BJ (cell line): ENCODE measurements around the gene MEGF9. TPM values are rescaled to one million over a fixed set of nuclear protein-coding genes. Genes with fewer than 3 reads are reported as not detected.

Experiments
- CTCF ChIA-PET: fragments of 350-600 bp; formaldehyde crosslinking; extraction: SDS; loops from one replicate; lab custom pipeline; 2021; ENCODE audit warnings: antibody characterized with exemption, inconsistent platforms; lab: Yijun Ruan, JAX
- POLR2A ChIA-PET: fragments of 300-600 bp; sonication (Branson Sonifier 250); formaldehyde crosslinking; extraction: SDS; loops from one replicate; lab custom pipeline; 2021; ENCODE audit warnings: antibody characterized with exemption; lab: Charles Lee
- DNase-seq: peaks from one replicate; pipeline ENCODE4 v3.0.0-alpha.2; 2011; ENCODE audit warnings: low read depth
- H3K27me3 ChIP-seq: 2 replicates; pipeline ENCODE4 v1.6.0; 2011; ENCODE audit warnings: low read length; ENCODE audit not compliant: control insufficient read depth, insufficient read depth
- H3K36me3 ChIP-seq: 2 replicates; pipeline ENCODE4 v1.5.1; 2011; ENCODE audit warnings: low read length; ENCODE audit not compliant: control insufficient read depth, insufficient read depth
- H3K4me3 ChIP-seq: 2 replicates; pipeline ENCODE4 v1.5.1; 2011; ENCODE audit warnings: low read depth, mild to moderate bottlenecking, control low read depth, low read length
- polyA plus RNA-seq: library from polyadenylated mRNA; depleted of rRNA; stranded (reverse); fragments of >200 nt; gene quantifications from 2 replicates; pipeline ENCODE4 v1.2.3, GENCODE V29; 2011
- TF ChIP-seq, protein P1 (sequence below): IDR thresholded peaks from 2 replicates; pipeline ENCODE4 v1.5.1; 2011; ENCODE audit warnings: low read depth, mild to moderate bottlenecking, control low read depth, inconsistent platforms, low read length, moderate library complexity; ENCODE audit not compliant: insufficient read depth

The MEGF9 gene
- polyA plus RNA-seq, 1 experiment, result 1.1 TPM

DNA sequence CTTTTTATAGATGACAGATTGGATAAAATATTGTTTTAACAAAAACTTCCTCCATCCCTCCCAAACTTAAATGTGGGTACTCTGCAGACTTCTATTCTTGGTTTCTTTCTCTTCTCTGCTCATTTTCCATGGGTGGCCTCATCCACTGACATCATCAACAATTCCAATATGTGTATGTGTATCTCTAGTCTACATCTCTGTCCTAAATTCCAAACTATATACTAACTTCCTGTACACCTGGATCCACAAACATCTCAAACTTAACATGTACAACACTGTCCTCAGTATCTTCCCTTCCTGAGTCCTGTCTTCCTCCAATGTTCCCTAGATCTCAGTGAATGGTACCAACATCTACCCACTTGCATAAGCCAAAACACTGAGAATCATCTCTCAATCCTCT is 105.8 kb downstream of the MEGF9 start:
- TF ChIP-seq, protein P1, sequence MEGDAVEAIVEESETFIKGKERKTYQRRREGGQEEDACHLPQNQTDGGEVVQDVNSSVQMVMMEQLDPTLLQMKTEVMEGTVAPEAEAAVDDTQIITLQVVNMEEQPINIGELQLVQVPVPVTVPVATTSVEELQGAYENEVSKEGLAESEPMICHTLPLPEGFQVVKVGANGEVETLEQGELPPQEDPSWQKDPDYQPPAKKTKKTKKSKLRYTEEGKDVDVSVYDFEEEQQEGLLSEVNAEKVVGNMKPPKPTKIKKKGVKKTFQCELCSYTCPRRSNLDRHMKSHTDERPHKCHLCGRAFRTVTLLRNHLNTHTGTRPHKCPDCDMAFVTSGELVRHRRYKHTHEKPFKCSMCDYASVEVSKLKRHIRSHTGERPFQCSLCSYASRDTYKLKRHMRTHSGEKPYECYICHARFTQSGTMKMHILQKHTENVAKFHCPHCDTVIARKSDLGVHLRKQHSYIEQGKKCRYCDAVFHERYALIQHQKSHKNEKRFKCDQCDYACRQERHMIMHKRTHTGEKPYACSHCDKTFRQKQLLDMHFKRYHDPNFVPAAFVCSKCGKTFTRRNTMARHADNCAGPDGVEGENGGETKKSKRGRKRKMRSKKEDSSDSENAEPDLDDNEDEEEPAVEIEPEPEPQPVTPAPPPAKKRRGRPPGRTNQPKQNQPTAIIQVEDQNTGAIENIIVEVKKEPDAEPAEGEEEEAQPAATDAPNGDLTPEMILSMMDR, result no peak
- DNase-seq, result no peak
- H3K36me3 ChIP-seq, result no peaks in the 10 kb centered on the region
- ChIA-PET CTCF (interaction anchor here (1.0 kb wide), 1 partner anchor 88 kb away, joined by 4 read pairs; no protein-coding TSS in a partner anchor), POLR2A (no interaction called here)
- H3K4me3 ChIP-seq, result no peak overlapping the region
- no peaks in the 10 kb centered on the region for H3K27me3 ChIP-seq

DNA sequence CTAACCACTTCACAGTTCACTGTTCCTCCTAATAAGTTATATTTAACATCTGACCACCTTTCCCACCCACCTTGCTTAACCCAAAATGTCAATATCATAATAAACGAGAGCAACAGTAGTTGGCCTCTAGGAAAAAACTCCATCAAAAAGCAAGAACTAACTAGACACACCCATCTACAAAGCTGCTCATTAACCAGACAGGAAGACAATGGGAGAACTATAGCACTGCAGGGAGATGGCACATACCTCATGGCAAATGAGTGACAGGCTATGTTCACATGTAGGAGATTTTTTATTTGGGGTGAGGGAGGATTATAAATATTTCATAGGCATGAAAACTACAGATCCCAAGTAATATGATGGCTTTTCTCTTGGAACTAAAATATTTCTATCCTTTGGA is 110.7 kb downstream of the MEGF9 start:
- Histone ChIP-seq H3K27me3 (no peaks in the 10 kb centered on the region), H3K4me3 (no peak overlapping the region), H3K36me3 (no peaks in the 10 kb centered on the region)
- ChIA-PET POLR2A (no interaction called here), CTCF (no interaction called here)
- DNase-seq, result no peak
- TF ChIP-seq, protein P1, result no peak

DNA sequence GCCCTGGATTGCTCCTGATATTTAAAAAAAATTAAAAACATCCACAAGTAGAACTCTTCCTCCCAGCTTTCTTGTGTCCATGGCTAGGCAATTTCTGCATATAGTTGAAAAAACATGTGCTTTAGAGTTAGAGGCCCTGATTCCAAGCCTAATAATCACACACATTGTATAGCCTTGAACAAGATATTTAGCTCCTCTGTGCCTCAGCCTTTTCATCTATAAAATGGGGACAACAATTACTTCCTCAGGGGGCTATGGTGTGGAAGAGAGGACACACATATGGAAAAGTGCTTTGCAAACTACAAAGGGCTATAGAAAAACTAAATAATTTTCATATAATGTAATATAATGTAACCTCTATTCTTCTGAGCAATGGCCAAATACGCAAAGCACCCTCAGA is 111.3 kb downstream of the MEGF9 start:
- no peak for DNase-seq
- no peaks in the 10 kb centered on the region for H3K27me3 ChIP-seq
- no peaks in the 10 kb centered on the region for H3K36me3 ChIP-seq
- POLR2A ChIA-PET, result no interaction called here
- H3K4me3 ChIP-seq, result no peak overlapping the region
- TF ChIP-seq, protein P1, result no peak
- CTCF ChIA-PET, result no interaction called here

DNA sequence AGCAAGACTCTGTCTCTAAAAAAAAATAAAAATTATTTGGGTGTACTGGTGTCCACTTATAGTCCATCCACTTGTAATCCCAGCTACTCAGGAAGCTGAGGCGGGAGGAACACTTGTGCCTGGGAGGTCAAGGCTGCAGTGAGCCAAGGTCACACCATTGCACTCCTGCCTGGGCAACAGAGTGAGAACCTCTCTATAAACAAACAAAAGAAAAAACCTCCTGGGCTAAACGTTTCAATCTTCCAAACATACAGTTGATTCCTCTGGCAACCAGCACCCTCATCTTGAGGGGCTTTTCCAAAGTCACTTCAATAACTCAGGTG is 120.4 kb downstream of the MEGF9 start:
- no peak for DNase-seq
- TF ChIP-seq, protein P1, result no peak
- H3K27me3 ChIP-seq, result no peaks in the 10 kb centered on the region
- POLR2A ChIA-PET, result no interaction called here
- CTCF ChIA-PET, result no interaction called here
- H3K4me3 ChIP-seq, result no peak overlapping the region
- no peaks in the 10 kb centered on the region for H3K36me3 ChIP-seq

DNA sequence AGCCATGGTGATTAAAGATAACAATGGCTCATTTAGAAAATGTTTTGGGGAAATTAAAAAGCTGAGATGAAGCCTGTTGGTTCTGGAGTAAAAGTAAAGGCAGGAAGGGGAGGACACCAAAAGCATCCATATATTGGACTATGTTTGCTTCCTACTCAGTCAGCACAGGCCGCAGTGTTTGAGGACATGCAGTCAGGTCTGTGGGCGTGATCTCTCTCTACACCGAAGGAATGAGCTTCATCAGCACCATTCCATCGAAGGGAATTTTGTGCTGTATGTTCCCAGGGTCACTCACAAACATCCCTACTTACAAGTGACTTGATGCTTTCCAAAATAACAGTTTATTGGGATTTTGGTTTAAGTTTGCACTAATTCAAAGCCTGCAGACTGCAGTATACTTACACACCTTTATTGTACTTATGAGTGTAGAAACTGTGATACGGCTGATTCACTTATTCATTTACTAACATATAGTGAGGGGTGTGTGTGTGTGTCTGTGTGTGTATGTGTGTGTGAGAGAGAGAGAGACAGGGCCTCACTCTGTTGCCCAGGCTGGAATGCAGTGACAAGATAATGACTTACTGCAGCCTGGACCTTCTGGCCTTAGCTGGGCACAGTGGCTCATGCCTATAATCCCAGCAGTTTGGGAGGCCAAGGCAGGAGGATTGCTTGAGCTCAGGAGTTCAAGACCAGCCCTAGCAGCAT is 120.9 kb downstream of the MEGF9 start:
- POLR2A ChIA-PET, result no interaction called here
- Histone ChIP-seq H3K4me3 (no peak overlapping the region), H3K36me3 (no peaks in the 10 kb centered on the region), H3K27me3 (no peaks in the 10 kb centered on the region)
- CTCF ChIA-PET, result no interaction called here
- TF ChIP-seq, protein P1, result no peak
- DNase-seq, result no peak
